Measurements from ENCODE around the gene NUDT14. TPM values are rescaled to one million over a fixed set of nuclear protein-coding genes. Genes with fewer than 3 reads are reported as not detected.

NUDT14 gene
- total RNA-seq, result 8.2 and 27.5 TPM in 2 replicates

GRCh38 chr14:105180592-105181548 is at the start of gene NUDT14:
NUDT14 (minus strand) TSS chr14:105181312; CDS start chr14:105181209, 103 bp downstream.

DNA sequence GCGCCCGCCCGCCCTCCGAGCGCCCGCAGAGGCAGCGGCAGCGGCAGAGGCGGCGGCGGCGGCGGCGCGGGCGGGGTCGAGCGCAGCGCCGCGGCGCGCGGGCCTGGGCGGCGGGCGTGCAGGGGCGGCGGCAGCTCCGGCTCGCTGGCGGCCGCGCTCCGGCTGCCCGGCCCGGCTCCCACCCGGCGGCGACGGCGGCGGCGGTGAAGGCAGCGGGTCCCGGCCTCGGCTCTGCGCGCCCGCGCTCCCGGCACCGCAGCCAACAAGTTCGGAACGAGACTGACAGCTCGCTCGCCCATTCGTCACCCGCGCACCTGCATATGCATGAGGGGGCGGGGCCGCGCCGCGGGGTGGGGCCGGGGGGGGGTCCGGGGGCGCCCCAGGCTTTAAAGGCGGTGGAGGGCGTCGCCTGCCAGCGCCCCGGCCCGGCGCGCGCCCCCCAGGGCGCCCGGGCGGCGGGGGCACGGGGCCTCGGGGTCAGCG is 12.6 kb downstream of the NUDT14 start, which contains the start of gene JAG2:
Gene JAG2, minus strand, starts transcription at position 281 of the 483 bp plus-strand sequence. CDS start 356 bp downstream, outside the sequence.

Other genes with a start within 250 kb of the NUDT14 start
- gene AHNAK2, start 202.9 kb downstream of the NUDT14 start, total RNA-seq, result 58.5 and 81.1 TPM in 2 replicates
- 8.2 and 8.9 TPM in 2 replicates for gene CLBA1, start 195.5 kb downstream of the NUDT14 start, total RNA-seq
- 7.4 and 10.3 TPM in 2 replicates for gene CDCA4, start 160.2 kb downstream of the NUDT14 start, total RNA-seq
- 1.4 TPM in 1 of 2 replicates, not detected in the other for gene GPR132, start 115.9 kb downstream of the NUDT14 start, total RNA-seq
- gene JAG2, start 12.5 kb downstream of the NUDT14 start, total RNA-seq, result 0.12 and 1.4 TPM in 2 replicates
- 45.9 and 57.3 TPM in 2 replicates for gene BTBD6, start 67.2 kb upstream of the NUDT14 start, total RNA-seq
- 25.3 and 34.3 TPM in 2 replicates for gene BRF1, start 119.7 kb upstream of the NUDT14 start, total RNA-seq
- gene PACS2, start 133.4 kb upstream of the NUDT14 start, total RNA-seq, result 46.3 and 56.9 TPM in 2 replicates
- gene TEX22, start 217.2 kb upstream of the NUDT14 start, total RNA-seq, result 0.43 and 0.82 TPM in 2 replicates
- gene MTA1, start 238.5 kb upstream of the NUDT14 start, total RNA-seq, result 43.3 and 74.5 TPM in 2 replicates